Dendritic cell treated with granulocyte-macrophage colony-stimulating factor and Interleukin-4, amounts not matched to agents 40 ng/mL and 50 ng/mL, for 4 days (primary cell): ENCODE measurements around the gene ZNHIT1.

ENCODE experiments used
- H3K27ac Mint-ChIP-seq: one replicate; pipeline ENCODE4 v1.8.0; 2022; ENCODE audit warnings: mild to moderate bottlenecking, mixed read lengths
- H3K27me3 Mint-ChIP-seq: one replicate; pipeline ENCODE4 v1.8.0; 2022; ENCODE audit warnings: mild to moderate bottlenecking, mixed read lengths
- H3K36me3 Mint-ChIP-seq: one replicate; pipeline ENCODE4 v1.8.0; 2022; ENCODE audit warnings: low read depth, mixed read lengths
- H3K4me1 Mint-ChIP-seq: one replicate; pipeline ENCODE4 v1.8.0; 2022; ENCODE audit warnings: low read depth, mixed read lengths
- H3K4me3 Mint-ChIP-seq: one replicate; pipeline ENCODE4 v1.8.0; 2022; ENCODE audit warnings: mild to moderate bottlenecking, moderate library complexity, mixed read lengths
- H3K9me3 Mint-ChIP-seq: one replicate; pipeline ENCODE4 v1.8.0; 2022; ENCODE audit warnings: mixed read lengths
- intact Hi-C: fragments of 100-400 bp; cut with micrococcal nuclease; formaldehyde crosslinking; loops from one replicate; pipeline ENCODE4 v1.15.0; 2022

The ZNHIT1 gene

GRCh38 chr7:101237206-101238067 lies 19.5 kb downstream of the ZNHIT1 start, which contains the start of gene CLDN15:
Gene CLDN15 (minus strand): TSS chr7:101237802. CDS start chr7:101237581, 221 bp downstream.
- intact Hi-C loops = no loop called here
- Mint-ChIP-seq H3K9me3 (no peaks in the 10 kb centered on the region), H3K4me1 (peaks cover 46% of the 10 kb centered on the region), H3K4me3 (no peak within 1 kb of the TSS), H3K27ac (no peak within 1 kb of the TSS), H3K27me3 (peaks cover 39% of the 10 kb centered on the region), H3K36me3 (peaks cover 83% of the 10 kb centered on the region)

- H3K4me3 Mint-ChIP-seq = no peak overlapping the region
- peaks cover 48% of the 10 kb centered on the region for H3K4me1 Mint-ChIP-seq
- H3K9me3 Mint-ChIP-seq = no peaks in the 10 kb centered on the region
- intact Hi-C loops = no loop called here
- H3K27me3 Mint-ChIP-seq = peaks cover 39% of the 10 kb centered on the region
- H3K36me3 Mint-ChIP-seq = peaks cover 76% of the 10 kb centered on the region
- H3K27ac Mint-ChIP-seq = no peak overlapping the region
Measured at GRCh38 chr7:101238226-101239182, 20.5 kb downstream of the ZNHIT1 start.

- intact Hi-C loops = no loop called here
- no peak overlapping the region for H3K4me3 Mint-ChIP-seq
- no peaks in the 10 kb centered on the region for H3K9me3 Mint-ChIP-seq
- H3K36me3 Mint-ChIP-seq = peaks cover 70% of the 10 kb centered on the region
- peaks cover 57% of the 10 kb centered on the region for H3K4me1 Mint-ChIP-seq
- peaks cover 39% of the 10 kb centered on the region for H3K27me3 Mint-ChIP-seq
- H3K27ac Mint-ChIP-seq = no peak overlapping the region
Measured at GRCh38 chr7:101239191-101239950, 21.4 kb downstream of the ZNHIT1 start.

GRCh38 chr7:101239951-101240220 lies 21.9 kb downstream of the ZNHIT1 start:
- H3K36me3 Mint-ChIP-seq = peaks cover 70% of the 10 kb centered on the region
- H3K27ac Mint-ChIP-seq = no peak overlapping the region
- no peak overlapping the region for H3K4me3 Mint-ChIP-seq
- H3K4me1 Mint-ChIP-seq = peaks cover 59% of the 10 kb centered on the region
- intact Hi-C loops = loop anchor here (5.0 kb wide), 1 partner anchor 93 kb away; no protein-coding TSS in a partner anchor
- peaks cover 39% of the 10 kb centered on the region for H3K27me3 Mint-ChIP-seq
- H3K9me3 Mint-ChIP-seq = no peaks in the 10 kb centered on the region

- intact Hi-C loops = loop anchor here (5.0 kb wide), 1 partner anchor 93 kb away; no protein-coding TSS in a partner anchor
Measured at GRCh38 chr7:101240226-101241014, 22.5 kb downstream of the ZNHIT1 start.

GRCh38 chr7:101241015-101241363 lies 23.0 kb downstream of the ZNHIT1 start:
- H3K36me3 Mint-ChIP-seq = peaks cover 76% of the 10 kb centered on the region
- peak overlapping the region; percentile 39 for H3K4me3 Mint-ChIP-seq
- intact Hi-C loops = loop anchor here (5.0 kb wide), 1 partner anchor 94 kb away; no protein-coding TSS in a partner anchor
- H3K4me1 Mint-ChIP-seq = peaks cover 70% of the 10 kb centered on the region
- H3K27me3 Mint-ChIP-seq = peaks cover 39% of the 10 kb centered on the region
- no peaks in the 10 kb centered on the region for H3K9me3 Mint-ChIP-seq
- H3K27ac Mint-ChIP-seq = peak overlapping the region; percentile 63

More at GRCh38 chr7:101240226-101241014, 22.5 kb downstream of the ZNHIT1 start:
- Mint-ChIP-seq H3K36me3 (peaks cover 72% of the 10 kb centered on the region), H3K4me1 (peaks cover 65% of the 10 kb centered on the region), H3K4me3 (peak overlapping the region; percentile 24), H3K27ac (peak overlapping the region; percentile 63), H3K9me3 (no peaks in the 10 kb centered on the region), H3K27me3 (peaks cover 39% of the 10 kb centered on the region)

GRCh38 chr7:101241443-101242349 lies 23.7 kb downstream of the ZNHIT1 start:
- peaks cover 70% of the 10 kb centered on the region for H3K4me1 Mint-ChIP-seq
- no peaks in the 10 kb centered on the region for H3K9me3 Mint-ChIP-seq
- H3K27ac Mint-ChIP-seq = peak overlapping the region; percentile 63
- peak overlapping the region; percentile 39 for H3K4me3 Mint-ChIP-seq
- peaks cover 33% of the 10 kb centered on the region for H3K27me3 Mint-ChIP-seq
- intact Hi-C loops = loop anchor here (5.0 kb wide), 1 partner anchor 94 kb away; no protein-coding TSS in a partner anchor
- H3K36me3 Mint-ChIP-seq = peaks cover 70% of the 10 kb centered on the region

GRCh38 chr7:101243646-101244374 lies 25.8 kb downstream of the ZNHIT1 start:
- H3K27me3 Mint-ChIP-seq = peaks cover 15% of the 10 kb centered on the region
- H3K9me3 Mint-ChIP-seq = no peaks in the 10 kb centered on the region
- peaks cover 67% of the 10 kb centered on the region for H3K36me3 Mint-ChIP-seq
- H3K4me1 Mint-ChIP-seq = peaks cover 61% of the 10 kb centered on the region
- intact Hi-C loops = loop anchor here (1.0 to 5.0 kb wide), 3 partner anchors 8 to 97 kb away; partner anchors contain the start of gene PLOD3
- H3K27ac Mint-ChIP-seq = peak overlapping the region; percentile 94
- H3K4me3 Mint-ChIP-seq = peak overlapping the region; percentile 97

- Mint-ChIP-seq H3K9me3 (no peaks in the 10 kb centered on the region), H3K36me3 (peaks cover 65% of the 10 kb centered on the region), H3K27ac (peak within 1 kb of the TSS; percentile 94), H3K4me1 (peaks cover 54% of the 10 kb centered on the region), H3K4me3 (peak within 1 kb of the TSS; percentile 97), H3K27me3 (peaks cover 8% of the 10 kb centered on the region)
- intact Hi-C loops = loop anchor here (1.0 to 5.0 kb wide), 4 partner anchors 8 to 97 kb away; partner anchors contain the start of gene PLOD3
Measured at GRCh38 chr7:101244375-101245146, 26.6 kb downstream of the ZNHIT1 start, which contains the start of gene FIS1. Gene FIS1 (minus strand): TSS chr7:101245081. CDS start chr7:101245004, 77 bp downstream.

- peaks cover 64% of the 10 kb centered on the region for H3K36me3 Mint-ChIP-seq
- no peaks in the 10 kb centered on the region for H3K9me3 Mint-ChIP-seq
- peaks cover 54% of the 10 kb centered on the region for H3K4me1 Mint-ChIP-seq
- H3K27ac Mint-ChIP-seq = peak overlapping the region; percentile 94
- H3K4me3 Mint-ChIP-seq = peak overlapping the region; percentile 97
- peaks cover 2% of the 10 kb centered on the region for H3K27me3 Mint-ChIP-seq
- intact Hi-C loops = loop anchor here (5.0 kb wide), 1 partner anchor 37 kb away; no protein-coding TSS in a partner anchor
Measured at GRCh38 chr7:101245147-101245668, 27.2 kb downstream of the ZNHIT1 start.
